GM12878 (cell line): Measurements from ENCODE around the gene ZNF791. TPM values are rescaled to one million over a fixed set of nuclear protein-coding genes. Genes with fewer than 3 reads are reported as not detected.

Source experiments
- ATF3 ChIP-seq: IDR thresholded peaks from 2 replicates; pipeline ENCODE4 v1.6.1; 2011; ENCODE audit warnings: low read depth, mild to moderate bottlenecking, low read length, moderate library complexity, borderline replicate concordance; ENCODE audit errors: extremely low read depth
- E2F8 ChIP-seq: fragments of 450-650 bp; IDR thresholded peaks from 2 replicates; pipeline ENCODE4 v1.6.1; 2018; ENCODE audit warnings: mild to moderate bottlenecking, low read depth, moderate library complexity; ENCODE audit not compliant: partially characterized antibody
- HDGF ChIP-seq: fragments of 450-650 bp; IDR thresholded peaks from 2 replicates; pipeline ENCODE4 v1.6.1; 2016; ENCODE audit warnings: antibody characterized with exemption
- LARP7 ChIP-seq: fragments of 450-650 bp; IDR thresholded peaks from 2 replicates; pipeline ENCODE4 v1.6.1; 2017; ENCODE audit warnings: mild to moderate bottlenecking
- MTA3 ChIP-seq: IDR thresholded peaks from 2 replicates; pipeline ENCODE4 v1.6.1; 2012; ENCODE audit warnings: low read length, inconsistent platforms, borderline replicate concordance
- NR2C2 ChIP-seq: IDR thresholded peaks from 2 replicates; pipeline ENCODE4 v1.6.1; 2011; ENCODE audit warnings: borderline replicate concordance, low read depth; ENCODE audit not compliant: control insufficient read depth, insufficient read length
- POLR2AphosphoS5 ChIP-seq: IDR thresholded peaks from 2 replicates; pipeline ENCODE4 v1.6.1; 2011; ENCODE audit warnings: mild to moderate bottlenecking, low read length, inconsistent platforms
- RAD21 ChIP-seq: IDR thresholded peaks from 2 replicates; pipeline ENCODE4 v1.6.1; 2011; ENCODE audit warnings: mild to moderate bottlenecking, low read depth, low read length, moderate library complexity; ENCODE audit not compliant: insufficient read depth
- SREBF2 ChIP-seq: IDR thresholded peaks from 2 replicates; pipeline ENCODE4 v1.6.1; 2012; ENCODE audit warnings: mild to moderate bottlenecking, low read length
- YY1 ChIP-seq: IDR thresholded peaks from 2 replicates; pipeline ENCODE4 v1.6.1; 2011; ENCODE audit warnings: low read depth, mild to moderate bottlenecking, low read length
- polyA plus RNA-seq, 11 experiments: library from polyadenylated mRNA; depleted of rRNA in 4 of 11; unstranded in 6 of 11; stranded (reverse) in 5 of 11; fragments of >200 nt; fragmentation: Nextera tagmentation in 4 of 11; fragmentation: Illumina TruSeq in 1 of 11; extraction: Ambion mirVana in 4 of 11; extraction: Trizol in 1 of 11; gene quantifications; 1 replicate in 1 of 11; 2 replicates in 10 of 11; pipeline versions ENCODE4 v1.2.1 to v1.2.3, GENCODE V29; 2011 to 2016; ENCODE audit warnings: inconsistent platforms in 2 of 11, missing spikeins in 2 of 11, low read depth in 1 of 11
- total RNA-seq, 4 experiments: library from RNA; depleted of rRNA in 3 of 4; stranded (reverse); fragments of >200 nt in 3 of 4; fragmentation: Illumina TruSeq in 1 of 4; extraction: Trizol in 1 of 4; gene quantifications; 2 replicates each; pipeline versions ENCODE4 v1.2.1 to v1.2.3, GENCODE V29; 2013 to 2021
- TF ChIP-seq, protein P1 (sequence below): fragments of 450-650 bp; IDR thresholded peaks from 2 replicates; pipeline ENCODE4 v1.6.1; 2017; ENCODE audit warnings: mild to moderate bottlenecking
- TF ChIP-seq, protein P2 (sequence below): fragments of 450-650 bp; IDR thresholded peaks from 2 replicates; pipeline ENCODE4 v1.6.1; 2017; ENCODE audit warnings: mild to moderate bottlenecking, low read depth, inconsistent platforms; ENCODE audit not compliant: poor library complexity, severe bottlenecking
- TF ChIP-seq, protein P3 (sequence below): fragments of 450-650 bp; IDR thresholded peaks from 2 replicates; pipeline ENCODE4 v1.6.1; 2016; ENCODE audit warnings: mild to moderate bottlenecking, moderate library complexity, borderline replicate concordance
- TF ChIP-seq, protein P4 (sequence below): fragments of 450-650 bp; IDR thresholded peaks from 2 replicates; pipeline ENCODE4 v1.6.1; 2017; ENCODE audit warnings: antibody characterized with exemption, mild to moderate bottlenecking, moderate library complexity

Gene ZNF791
- total and polyA plus RNA-seq, 10 of the 15 experiments (the other 5 are each of a cell fraction or from before 2014, with no cell fraction given): 7.5 to 24.0 (median 11.8) TPM

GRCh38 chr19:12665281-12665573, 54.5 kb downstream of the ZNF791 start (continued):
- TF ChIP-seq E2F8: no peak
- TF ChIP-seq SREBF2: no peak
- TF ChIP-seq, protein P1, sequence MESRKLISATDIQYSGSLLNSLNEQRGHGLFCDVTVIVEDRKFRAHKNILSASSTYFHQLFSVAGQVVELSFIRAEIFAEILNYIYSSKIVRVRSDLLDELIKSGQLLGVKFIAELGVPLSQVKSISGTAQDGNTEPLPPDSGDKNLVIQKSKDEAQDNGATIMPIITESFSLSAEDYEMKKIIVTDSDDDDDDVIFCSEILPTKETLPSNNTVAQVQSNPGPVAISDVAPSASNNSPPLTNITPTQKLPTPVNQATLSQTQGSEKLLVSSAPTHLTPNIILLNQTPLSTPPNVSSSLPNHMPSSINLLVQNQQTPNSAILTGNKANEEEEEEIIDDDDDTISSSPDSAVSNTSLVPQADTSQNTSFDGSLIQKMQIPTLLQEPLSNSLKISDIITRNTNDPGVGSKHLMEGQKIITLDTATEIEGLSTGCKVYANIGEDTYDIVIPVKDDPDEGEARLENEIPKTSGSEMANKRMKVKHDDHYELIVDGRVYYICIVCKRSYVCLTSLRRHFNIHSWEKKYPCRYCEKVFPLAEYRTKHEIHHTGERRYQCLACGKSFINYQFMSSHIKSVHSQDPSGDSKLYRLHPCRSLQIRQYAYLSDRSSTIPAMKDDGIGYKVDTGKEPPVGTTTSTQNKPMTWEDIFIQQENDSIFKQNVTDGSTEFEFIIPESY: no peak
- TF ChIP-seq NR2C2: no peak
- no peak for TF ChIP-seq LARP7
- no peak for TF ChIP-seq ATF3
- TF ChIP-seq, protein P2, sequence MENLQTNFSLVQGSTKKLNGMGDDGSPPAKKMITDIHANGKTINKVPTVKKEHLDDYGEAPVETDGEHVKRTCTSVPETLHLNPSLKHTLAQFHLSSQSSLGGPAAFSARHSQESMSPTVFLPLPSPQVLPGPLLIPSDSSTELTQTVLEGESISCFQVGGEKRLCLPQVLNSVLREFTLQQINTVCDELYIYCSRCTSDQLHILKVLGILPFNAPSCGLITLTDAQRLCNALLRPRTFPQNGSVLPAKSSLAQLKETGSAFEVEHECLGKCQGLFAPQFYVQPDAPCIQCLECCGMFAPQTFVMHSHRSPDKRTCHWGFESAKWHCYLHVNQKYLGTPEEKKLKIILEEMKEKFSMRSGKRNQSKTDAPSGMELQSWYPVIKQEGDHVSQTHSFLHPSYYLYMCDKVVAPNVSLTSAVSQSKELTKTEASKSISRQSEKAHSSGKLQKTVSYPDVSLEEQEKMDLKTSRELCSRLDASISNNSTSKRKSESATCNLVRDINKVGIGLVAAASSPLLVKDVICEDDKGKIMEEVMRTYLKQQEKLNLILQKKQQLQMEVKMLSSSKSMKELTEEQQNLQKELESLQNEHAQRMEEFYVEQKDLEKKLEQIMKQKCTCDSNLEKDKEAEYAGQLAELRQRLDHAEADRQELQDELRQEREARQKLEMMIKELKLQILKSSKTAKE: no peak
- peak; percentile 84 for TF ChIP-seq POLR2AphosphoS5
- no peak for TF ChIP-seq MTA3
- TF ChIP-seq, protein P3, sequence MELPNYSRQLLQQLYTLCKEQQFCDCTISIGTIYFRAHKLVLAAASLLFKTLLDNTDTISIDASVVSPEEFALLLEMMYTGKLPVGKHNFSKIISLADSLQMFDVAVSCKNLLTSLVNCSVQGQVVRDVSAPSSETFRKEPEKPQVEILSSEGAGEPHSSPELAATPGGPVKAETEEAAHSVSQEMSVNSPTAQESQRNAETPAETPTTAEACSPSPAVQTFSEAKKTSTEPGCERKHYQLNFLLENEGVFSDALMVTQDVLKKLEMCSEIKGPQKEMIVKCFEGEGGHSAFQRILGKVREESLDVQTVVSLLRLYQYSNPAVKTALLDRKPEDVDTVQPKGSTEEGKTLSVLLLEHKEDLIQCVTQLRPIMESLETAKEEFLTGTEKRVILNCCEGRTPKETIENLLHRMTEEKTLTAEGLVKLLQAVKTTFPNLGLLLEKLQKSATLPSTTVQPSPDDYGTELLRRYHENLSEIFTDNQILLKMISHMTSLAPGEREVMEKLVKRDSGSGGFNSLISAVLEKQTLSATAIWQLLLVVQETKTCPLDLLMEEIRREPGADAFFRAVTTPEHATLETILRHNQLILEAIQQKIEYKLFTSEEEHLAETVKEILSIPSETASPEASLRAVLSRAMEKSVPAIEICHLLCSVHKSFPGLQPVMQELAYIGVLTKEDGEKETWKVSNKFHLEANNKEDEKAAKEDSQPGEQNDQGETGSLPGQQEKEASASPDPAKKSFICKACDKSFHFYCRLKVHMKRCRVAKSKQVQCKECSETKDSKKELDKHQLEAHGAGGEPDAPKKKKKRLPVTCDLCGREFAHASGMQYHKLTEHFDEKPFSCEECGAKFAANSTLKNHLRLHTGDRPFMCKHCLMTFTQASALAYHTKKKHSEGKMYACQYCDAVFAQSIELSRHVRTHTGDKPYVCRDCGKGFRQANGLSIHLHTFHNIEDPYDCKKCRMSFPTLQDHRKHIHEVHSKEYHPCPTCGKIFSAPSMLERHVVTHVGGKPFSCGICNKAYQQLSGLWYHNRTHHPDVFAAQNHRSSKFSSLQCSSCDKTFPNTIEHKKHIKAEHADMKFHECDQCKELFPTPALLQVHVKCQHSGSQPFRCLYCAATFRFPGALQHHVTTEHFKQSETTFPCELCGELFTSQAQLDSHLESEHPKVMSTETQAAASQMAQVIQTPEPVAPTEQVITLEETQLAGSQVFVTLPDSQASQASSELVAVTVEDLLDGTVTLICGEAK: peak; percentile 76; the same call in 1 of the 2 replicates
- TF ChIP-seq YY1: 0 out of 2 replicates have a peak, but pooled peaks have one; percentile 19
- TF ChIP-seq HDGF: no peak
- TF ChIP-seq, protein P4, sequence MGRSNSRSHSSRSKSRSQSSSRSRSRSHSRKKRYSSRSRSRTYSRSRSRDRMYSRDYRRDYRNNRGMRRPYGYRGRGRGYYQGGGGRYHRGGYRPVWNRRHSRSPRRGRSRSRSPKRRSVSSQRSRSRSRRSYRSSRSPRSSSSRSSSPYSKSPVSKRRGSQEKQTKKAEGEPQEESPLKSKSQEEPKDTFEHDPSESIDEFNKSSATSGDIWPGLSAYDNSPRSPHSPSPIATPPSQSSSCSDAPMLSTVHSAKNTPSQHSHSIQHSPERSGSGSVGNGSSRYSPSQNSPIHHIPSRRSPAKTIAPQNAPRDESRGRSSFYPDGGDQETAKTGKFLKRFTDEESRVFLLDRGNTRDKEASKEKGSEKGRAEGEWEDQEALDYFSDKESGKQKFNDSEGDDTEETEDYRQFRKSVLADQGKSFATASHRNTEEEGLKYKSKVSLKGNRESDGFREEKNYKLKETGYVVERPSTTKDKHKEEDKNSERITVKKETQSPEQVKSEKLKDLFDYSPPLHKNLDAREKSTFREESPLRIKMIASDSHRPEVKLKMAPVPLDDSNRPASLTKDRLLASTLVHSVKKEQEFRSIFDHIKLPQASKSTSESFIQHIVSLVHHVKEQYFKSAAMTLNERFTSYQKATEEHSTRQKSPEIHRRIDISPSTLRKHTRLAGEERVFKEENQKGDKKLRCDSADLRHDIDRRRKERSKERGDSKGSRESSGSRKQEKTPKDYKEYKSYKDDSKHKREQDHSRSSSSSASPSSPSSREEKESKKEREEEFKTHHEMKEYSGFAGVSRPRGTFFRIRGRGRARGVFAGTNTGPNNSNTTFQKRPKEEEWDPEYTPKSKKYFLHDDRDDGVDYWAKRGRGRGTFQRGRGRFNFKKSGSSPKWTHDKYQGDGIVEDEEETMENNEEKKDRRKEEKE: no peak
- no peak for TF ChIP-seq RAD21
